Neural cell (in vitro differentiated cells): ENCODE results near the gene TBC1D5. TPM values are rescaled to one million over a fixed set of nuclear protein-coding genes. Genes with fewer than 3 reads are reported as not detected.

ENCODE experiments used
- H2AFZ ChIP-seq: fragments of 200-600, 300-800 bp; sonication (generic), shearing (Covaris generic); 2 replicates; pipeline ENCODE4 v1.6.0; 2014; ENCODE audit warnings: low read depth, mild to moderate bottlenecking, antibody characterized with exemption, low read length, moderate library complexity
- H3F3A ChIP-seq: fragments of 200-600 bp; shearing (Covaris generic); 2 replicates; pipeline ENCODE4 v1.6.1; 2016; ENCODE audit warnings: mild to moderate bottlenecking, moderate library complexity, mixed read lengths, antibody characterized with exemption, low read length; ENCODE audit not compliant: insufficient read depth, poor library complexity, severe bottlenecking
- H3K27ac ChIP-seq: fragments of 200-600, 300-800 bp; sonication (generic), shearing (Covaris generic); 2 replicates; pipeline ENCODE4 v1.5.1; 2014; ENCODE audit warnings: mild to moderate bottlenecking, low read length, moderate library complexity
- H3K27me3 ChIP-seq: fragments of 300-800, 200-600 bp; sonication (generic), shearing (Covaris generic); 2 replicates; pipeline ENCODE4 v1.6.0; 2014; ENCODE audit warnings: mild to moderate bottlenecking, low read depth, low read length, moderate library complexity; ENCODE audit not compliant: insufficient read depth
- H3K36me3 ChIP-seq: fragments of 300-800, 200-600 bp; sonication (generic), shearing (Covaris generic); 2 replicates; pipeline ENCODE4 v1.5.1; 2014; ENCODE audit warnings: mild to moderate bottlenecking, antibody characterized with exemption, low read length, moderate library complexity; ENCODE audit not compliant: insufficient read depth
- H3K4me2 ChIP-seq: fragments of 300-800, 200-600 bp; sonication (generic), shearing (Covaris generic); 2 replicates; pipeline ENCODE4 v1.6.0; 2014; ENCODE audit warnings: mild to moderate bottlenecking, low read length
- H3K4me3 ChIP-seq: fragments of 300-800, 200-600 bp; sonication (generic), shearing (Covaris generic); 2 replicates; pipeline ENCODE4 v1.5.1; 2014; ENCODE audit warnings: mild to moderate bottlenecking, low read length, moderate library complexity
- H3K79me2 ChIP-seq: fragments of 200-600 bp; shearing (Covaris generic); replicated peaks from 2 replicates; pipeline ENCODE4 v1.6.0; 2014; ENCODE audit warnings: mild to moderate bottlenecking, low read length, moderate library complexity; ENCODE audit not compliant: insufficient read depth
- H3K9ac ChIP-seq: fragments of 300-800, 200-600 bp; sonication (generic), shearing (Covaris generic); 2 replicates; pipeline ENCODE4 v1.6.1; 2016; ENCODE audit warnings: mild to moderate bottlenecking, low read length, mixed read lengths
- H3K9me2 ChIP-seq: fragments of 200-600 bp; shearing (Covaris generic); 2 replicates; pipeline ENCODE4 v1.6.1; 2016; ENCODE audit warnings: mild to moderate bottlenecking, low read length, mixed read lengths; ENCODE audit not compliant: insufficient read depth
- H3K9me3 ChIP-seq: fragments of 200-600, 300-800 bp; sonication (generic), shearing (Covaris generic); 2 replicates; pipeline ENCODE4 v1.6.1; 2016; ENCODE audit warnings: mild to moderate bottlenecking, mixed run types, low read length, moderate library complexity, mixed read lengths
- H4K20me1 ChIP-seq: fragments of 200-600 bp; shearing (Covaris generic); 2 replicates; pipeline ENCODE4 v1.6.1; 2016; ENCODE audit warnings: mild to moderate bottlenecking, mixed run types; ENCODE audit not compliant: insufficient read depth
- EP300 ChIP-seq: fragments of 450-650 bp; conservative IDR thresholded peaks from 2 replicates; pipeline ENCODE4 v1.6.1; 2014; ENCODE audit warnings: antibody characterized with exemption, mild to moderate bottlenecking, moderate library complexity; ENCODE audit not compliant: poor library complexity, severe bottlenecking
- EZH2 ChIP-seq: fragments of 200-600, 300-800 bp; shearing (Covaris generic), sonication (generic); IDR thresholded peaks from 2 replicates; pipeline ENCODE4 v1.6.1; 2014; ENCODE audit warnings: antibody characterized with exemption, low read length, borderline replicate concordance, mild to moderate bottlenecking; ENCODE audit not compliant: insufficient read depth, poor library complexity, severe bottlenecking
- MXI1 ChIP-seq: fragments of 450-650 bp; conservative IDR thresholded peaks from 2 replicates; pipeline ENCODE4 v1.6.1; 2014; ENCODE audit warnings: antibody characterized with exemption, mild to moderate bottlenecking; ENCODE audit not compliant: poor library complexity, severe bottlenecking
- POLR2AphosphoS5 ChIP-seq: IDR thresholded peaks from 2 replicates; pipeline ENCODE4 v1.6.1; 2012
- RAD21 ChIP-seq: fragments of 450-650 bp; conservative IDR thresholded peaks from 2 replicates; pipeline ENCODE4 v1.6.1; 2014; ENCODE audit warnings: antibody characterized with exemption, mild to moderate bottlenecking, moderate library complexity
- REST ChIP-seq: IDR thresholded peaks from 2 replicates; pipeline ENCODE4 v1.6.1; 2012; ENCODE audit warnings: borderline replicate concordance
- SMC3 ChIP-seq: fragments of 450-650 bp; conservative IDR thresholded peaks from 2 replicates; pipeline ENCODE4 v1.6.1; 2014; ENCODE audit warnings: antibody characterized with exemption, mild to moderate bottlenecking, moderate library complexity; ENCODE audit not compliant: poor library complexity
- TAF1 ChIP-seq: IDR thresholded peaks from 2 replicates; pipeline ENCODE4 v1.6.1; 2012; ENCODE audit warnings: low read depth
- polyA plus RNA-seq: library from polyadenylated mRNA; depleted of rRNA; stranded (reverse); fragments of >200 nt; gene quantifications from 2 replicates; pipeline ENCODE4 v1.2.3, GENCODE V29; 2014
- TF ChIP-seq, protein P1 (sequence below): fragments of 450-650 bp; IDR thresholded peaks from 2 replicates; pipeline ENCODE4 v1.5.1; 2014; ENCODE audit warnings: antibody characterized with exemption, mild to moderate bottlenecking, moderate library complexity; ENCODE audit not compliant: poor library complexity, severe bottlenecking

TBC1D5 gene
- polyA plus RNA-seq, 1 donor from 2014 or later = 28.3 TPM

- Histone ChIP-seq H3K4me3 (no peak overlapping the region), H3K4me2 (no peak overlapping the region), H3K9me3 (no peaks in the 10 kb centered on the region), H3K36me3 (no peaks in the 10 kb centered on the region), H3K9ac (no peak overlapping the region), H4K20me1 (no peaks in the 10 kb centered on the region), H3K79me2 (no peaks in the 10 kb centered on the region), H3K9me2 (no peaks in the 10 kb centered on the region), H3F3A (no peaks in the 10 kb centered on the region), H3K27me3 (no peaks in the 10 kb centered on the region), H3K27ac (no peak overlapping the region), H2AFZ (no peak overlapping the region)
- TF ChIP-seq POLR2AphosphoS5 = no peak
- no peak for TF ChIP-seq SMC3
- TF ChIP-seq EZH2 = no peak
- no peak for TF ChIP-seq MXI1
- TF ChIP-seq REST = no peak
- TF ChIP-seq, protein P1, sequence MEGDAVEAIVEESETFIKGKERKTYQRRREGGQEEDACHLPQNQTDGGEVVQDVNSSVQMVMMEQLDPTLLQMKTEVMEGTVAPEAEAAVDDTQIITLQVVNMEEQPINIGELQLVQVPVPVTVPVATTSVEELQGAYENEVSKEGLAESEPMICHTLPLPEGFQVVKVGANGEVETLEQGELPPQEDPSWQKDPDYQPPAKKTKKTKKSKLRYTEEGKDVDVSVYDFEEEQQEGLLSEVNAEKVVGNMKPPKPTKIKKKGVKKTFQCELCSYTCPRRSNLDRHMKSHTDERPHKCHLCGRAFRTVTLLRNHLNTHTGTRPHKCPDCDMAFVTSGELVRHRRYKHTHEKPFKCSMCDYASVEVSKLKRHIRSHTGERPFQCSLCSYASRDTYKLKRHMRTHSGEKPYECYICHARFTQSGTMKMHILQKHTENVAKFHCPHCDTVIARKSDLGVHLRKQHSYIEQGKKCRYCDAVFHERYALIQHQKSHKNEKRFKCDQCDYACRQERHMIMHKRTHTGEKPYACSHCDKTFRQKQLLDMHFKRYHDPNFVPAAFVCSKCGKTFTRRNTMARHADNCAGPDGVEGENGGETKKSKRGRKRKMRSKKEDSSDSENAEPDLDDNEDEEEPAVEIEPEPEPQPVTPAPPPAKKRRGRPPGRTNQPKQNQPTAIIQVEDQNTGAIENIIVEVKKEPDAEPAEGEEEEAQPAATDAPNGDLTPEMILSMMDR = no peak
- no peak for TF ChIP-seq RAD21
- no peak for TF ChIP-seq EP300
- no peak for TF ChIP-seq TAF1
Observed at GRCh38 chr3:17137321-17137826, 605.1 kb downstream of the TBC1D5 start.

DNA sequence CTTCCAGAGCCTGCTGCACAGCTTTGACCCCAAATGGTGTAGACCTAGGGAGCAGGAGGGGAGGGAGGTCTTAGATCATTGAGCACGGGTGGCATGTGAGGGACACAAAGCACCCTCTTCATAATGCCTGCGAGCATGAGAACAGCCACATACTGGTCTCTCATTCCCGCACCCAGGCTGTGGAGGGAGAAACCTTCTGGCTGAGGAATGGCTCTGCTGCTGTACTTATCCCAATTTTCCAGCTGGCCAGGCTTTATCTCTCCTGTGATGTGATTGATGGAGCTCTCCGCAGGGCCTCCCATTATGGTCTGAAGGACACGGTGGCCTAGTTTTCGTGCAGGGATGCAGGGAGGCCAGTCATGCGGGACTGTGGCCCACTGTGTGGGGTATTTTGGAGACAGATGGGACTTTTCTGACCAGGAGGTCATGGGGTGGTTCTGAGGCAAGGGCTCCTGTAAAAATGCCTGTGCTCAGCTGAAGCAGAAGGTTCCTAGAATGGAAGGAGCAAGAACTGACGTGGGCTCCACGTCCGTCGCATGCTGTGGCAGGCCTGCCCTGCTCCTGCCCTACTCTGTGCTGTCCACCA lies 606.2 kb downstream of the TBC1D5 start:
- no peaks in the 10 kb centered on the region for H3K79me2 ChIP-seq
- H3K4me2 ChIP-seq = no peak overlapping the region
- no peaks in the 10 kb centered on the region for H3F3A ChIP-seq
- no peaks in the 10 kb centered on the region for H4K20me1 ChIP-seq
- H3K27me3 ChIP-seq = no peaks in the 10 kb centered on the region
- H3K4me3 ChIP-seq = no peak overlapping the region
- TF ChIP-seq REST (no peak), TAF1 (no peak), EP300 (no peak), MXI1 (no peak), POLR2AphosphoS5 (no peak), EZH2 (no peak), SMC3 (no peak), RAD21 (no peak)
- TF ChIP-seq, protein P1 = no peak
- H3K9me3 ChIP-seq = no peaks in the 10 kb centered on the region
- H3K36me3 ChIP-seq = no peaks in the 10 kb centered on the region
- no peak overlapping the region for H2AFZ ChIP-seq
- no peak overlapping the region for H3K27ac ChIP-seq
- H3K9me2 ChIP-seq = no peaks in the 10 kb centered on the region
- no peak overlapping the region for H3K9ac ChIP-seq
